ENCODE measurements around the gene PFKFB2.

DNA sequence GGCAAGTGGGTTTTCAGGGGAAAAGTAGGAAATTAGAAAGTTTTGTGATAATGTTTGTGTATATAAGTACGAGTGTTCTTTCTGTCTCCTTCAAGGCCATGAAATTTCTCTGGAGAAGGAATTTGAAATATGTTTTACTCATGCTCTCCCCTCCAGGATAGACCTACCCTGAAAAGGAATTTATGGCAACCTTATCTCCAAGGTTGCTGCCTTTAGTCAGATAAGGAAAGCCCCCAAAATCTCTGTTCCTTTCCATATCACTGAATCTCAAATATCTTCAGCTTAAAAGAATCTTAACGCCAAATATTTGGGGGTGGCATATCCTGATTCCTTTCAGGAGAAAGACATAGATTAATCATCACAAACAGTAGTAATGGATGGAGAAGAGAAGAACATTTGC, 35.1 kb downstream of the PFKFB2 start:
- TF ChIP-seq ETV6 (CRISPR knock-in tag; IDR thresholded peaks at IDR 0.05), result no peak
- TF ChIP-seq ATF2 (CRISPR knock-in tag; IDR thresholded peaks at IDR 0.05; ENCODE audit: borderline replicate concordance, low read depth), result no peak
- TF ChIP-seq, protein P1, sequence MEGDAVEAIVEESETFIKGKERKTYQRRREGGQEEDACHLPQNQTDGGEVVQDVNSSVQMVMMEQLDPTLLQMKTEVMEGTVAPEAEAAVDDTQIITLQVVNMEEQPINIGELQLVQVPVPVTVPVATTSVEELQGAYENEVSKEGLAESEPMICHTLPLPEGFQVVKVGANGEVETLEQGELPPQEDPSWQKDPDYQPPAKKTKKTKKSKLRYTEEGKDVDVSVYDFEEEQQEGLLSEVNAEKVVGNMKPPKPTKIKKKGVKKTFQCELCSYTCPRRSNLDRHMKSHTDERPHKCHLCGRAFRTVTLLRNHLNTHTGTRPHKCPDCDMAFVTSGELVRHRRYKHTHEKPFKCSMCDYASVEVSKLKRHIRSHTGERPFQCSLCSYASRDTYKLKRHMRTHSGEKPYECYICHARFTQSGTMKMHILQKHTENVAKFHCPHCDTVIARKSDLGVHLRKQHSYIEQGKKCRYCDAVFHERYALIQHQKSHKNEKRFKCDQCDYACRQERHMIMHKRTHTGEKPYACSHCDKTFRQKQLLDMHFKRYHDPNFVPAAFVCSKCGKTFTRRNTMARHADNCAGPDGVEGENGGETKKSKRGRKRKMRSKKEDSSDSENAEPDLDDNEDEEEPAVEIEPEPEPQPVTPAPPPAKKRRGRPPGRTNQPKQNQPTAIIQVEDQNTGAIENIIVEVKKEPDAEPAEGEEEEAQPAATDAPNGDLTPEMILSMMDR (IDR thresholded peaks at IDR 0.05), result no peak
- TF ChIP-seq, protein P2, sequence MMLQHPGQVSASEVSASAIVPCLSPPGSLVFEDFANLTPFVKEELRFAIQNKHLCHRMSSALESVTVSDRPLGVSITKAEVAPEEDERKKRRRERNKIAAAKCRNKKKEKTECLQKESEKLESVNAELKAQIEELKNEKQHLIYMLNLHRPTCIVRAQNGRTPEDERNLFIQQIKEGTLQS (CRISPR knock-in tag; conservative IDR thresholded peaks at IDR 0.05), result no peak
- TF ChIP-seq CREB1 (CRISPR knock-in tag; IDR thresholded peaks at IDR 0.05), result no peak
- TF ChIP-seq, protein P3, sequence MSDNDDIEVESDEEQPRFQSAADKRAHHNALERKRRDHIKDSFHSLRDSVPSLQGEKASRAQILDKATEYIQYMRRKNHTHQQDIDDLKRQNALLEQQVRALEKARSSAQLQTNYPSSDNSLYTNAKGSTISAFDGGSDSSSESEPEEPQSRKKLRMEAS (CRISPR knock-in tag; IDR thresholded peaks at IDR 0.05), result no peak
- TF ChIP-seq TEAD1 (CRISPR knock-in tag; IDR thresholded peaks at IDR 0.05), result no peak
- TF ChIP-seq NR2C2 (CRISPR knock-in tag; IDR thresholded peaks at IDR 0.05), result no peak
- TF ChIP-seq TCF7 (CRISPR knock-in tag; IDR thresholded peaks at IDR 0.05; ENCODE audit: low read depth), result no peak

Measured in WTC11 (cell line).